Prostate gland (tissue), 2 donors: ENCODE results near the gene MRPL50. TPM values are rescaled to one million over a fixed set of nuclear protein-coding genes. Genes with fewer than 3 reads are reported as not detected.

Experiments used
- DNase-seq: peaks from one replicate; pipeline ENCODE4 v3.0.0-alpha.2; 2019; ENCODE audit warnings: low spot score
- H3K27ac ChIP-seq, 2 donors: fragments of 200-600 bp; sonication (generic); 2 replicates each; pipeline ENCODE4 v1.5.1; 2017 to 2019
- H3K27me3 ChIP-seq: fragments of 200-600 bp; sonication (generic); replicated peaks from 2 replicates; pipeline ENCODE4 v1.5.1; 2019; ENCODE audit not compliant: insufficient read depth
- H3K36me3 ChIP-seq, 2 donors: fragments of 200-600 bp; sonication (generic); 1 replicate in 1 of 2; 2 replicates in 1 of 2; pipeline versions ENCODE4 v1.5.1 to v1.8.1; 2017 to 2019
- H3K4me1 ChIP-seq: fragments of 200-600 bp; sonication (generic); replicated peaks from 2 replicates; pipeline ENCODE4 v1.5.1; 2019
- H3K4me3 ChIP-seq, 2 donors: fragments of 200-600 bp; sonication (generic); 2 replicates each; pipeline ENCODE4 v1.5.1; 2017 to 2019
- H3K9me3 ChIP-seq: fragments of 200-600 bp; sonication (generic); 2 replicates; pipeline ENCODE4 v1.5.1; 2017
- POLR2A ChIP-seq: fragments of 450-650 bp; IDR thresholded peaks from one replicate; pipeline ENCODE4 v1.6.1; 2016; ENCODE audit warnings: antibody characterized with exemption, mild to moderate bottlenecking
- POLR2AphosphoS5 ChIP-seq: sonication (generic); formaldehyde crosslinking; IDR thresholded peaks from one replicate; pipeline ENCODE4 v1.6.1; 2017; ENCODE audit warnings: antibody characterized with exemption
- WGBS: methylation state at CpG from one replicate; pipeline ENCODE4 v1.1.5; 2018; 5-methylcytosine and 5-hydroxymethylcytosine counted together
- intact Hi-C: fragments of 100-400 bp; cut with DNase I; formaldehyde crosslinking; loops from one replicate; pipeline ENCODE4 v1.14.2; 2022
- total RNA-seq, 2 donors: library from RNA; depleted of rRNA; stranded (reverse); fragments of >200 nt; gene quantifications; one replicate each; pipeline ENCODE4 v1.1.0, GENCODE V29; 2016
- TF ChIP-seq, protein P1 (sequence below), 4 experiments: fragments of 200-600 bp in 2 of 4; fragments of 450-650 bp in 2 of 4; sonication (generic) in 2 of 4; IDR thresholded peaks; 1 replicate in 3 of 4; 2 replicates in 1 of 4; pipeline ENCODE4 v1.5.1; 2016 to 2019; ENCODE audit warnings: antibody characterized with exemption in 4 of 4, mild to moderate bottlenecking in 2 of 4, moderate library complexity in 2 of 4

Gene MRPL50
- total RNA-seq, 2 donors from 2014 or later: 10.3 to 12.5 TPM

DNA sequence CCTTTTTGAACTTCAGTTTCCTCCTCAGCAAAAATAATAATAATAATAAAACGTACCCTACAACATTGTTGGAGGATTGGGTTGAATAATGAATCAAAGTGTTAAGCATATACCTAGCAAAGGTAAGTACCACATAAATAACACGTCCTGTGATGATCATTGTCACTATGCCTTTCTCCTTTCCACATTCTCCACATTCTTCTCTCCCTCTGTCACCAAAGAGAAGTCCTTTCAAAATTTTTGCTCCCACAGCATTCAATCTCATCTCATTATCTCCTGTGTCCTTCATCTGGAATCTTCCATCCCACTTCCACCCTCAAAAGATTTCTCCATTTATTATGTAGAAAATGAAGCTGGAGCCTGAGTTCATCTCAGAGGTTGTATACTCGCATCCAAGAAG, 44.3 kb upstream of the MRPL50 start:
- DNase-seq: no peak
- WGBS: 57% methylated on average over 3 of the region's 3 CpGs
- Histone ChIP-seq H3K27ac (no peak overlapping the region), H3K4me1 (no peaks in the 10 kb centered on the region), H3K36me3 (no peaks in the 10 kb centered on the region), H3K27me3 (no peaks in the 10 kb centered on the region), H3K4me3 (no peak overlapping the region), H3K9me3 (no peaks in the 10 kb centered on the region)
- TF ChIP-seq POLR2A (no peak), POLR2AphosphoS5 (no peak)
- TF ChIP-seq, protein P1, sequence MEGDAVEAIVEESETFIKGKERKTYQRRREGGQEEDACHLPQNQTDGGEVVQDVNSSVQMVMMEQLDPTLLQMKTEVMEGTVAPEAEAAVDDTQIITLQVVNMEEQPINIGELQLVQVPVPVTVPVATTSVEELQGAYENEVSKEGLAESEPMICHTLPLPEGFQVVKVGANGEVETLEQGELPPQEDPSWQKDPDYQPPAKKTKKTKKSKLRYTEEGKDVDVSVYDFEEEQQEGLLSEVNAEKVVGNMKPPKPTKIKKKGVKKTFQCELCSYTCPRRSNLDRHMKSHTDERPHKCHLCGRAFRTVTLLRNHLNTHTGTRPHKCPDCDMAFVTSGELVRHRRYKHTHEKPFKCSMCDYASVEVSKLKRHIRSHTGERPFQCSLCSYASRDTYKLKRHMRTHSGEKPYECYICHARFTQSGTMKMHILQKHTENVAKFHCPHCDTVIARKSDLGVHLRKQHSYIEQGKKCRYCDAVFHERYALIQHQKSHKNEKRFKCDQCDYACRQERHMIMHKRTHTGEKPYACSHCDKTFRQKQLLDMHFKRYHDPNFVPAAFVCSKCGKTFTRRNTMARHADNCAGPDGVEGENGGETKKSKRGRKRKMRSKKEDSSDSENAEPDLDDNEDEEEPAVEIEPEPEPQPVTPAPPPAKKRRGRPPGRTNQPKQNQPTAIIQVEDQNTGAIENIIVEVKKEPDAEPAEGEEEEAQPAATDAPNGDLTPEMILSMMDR (IDR thresholded peaks at IDR 0.05): no peak
- intact Hi-C loops: no loop called here

DNA sequence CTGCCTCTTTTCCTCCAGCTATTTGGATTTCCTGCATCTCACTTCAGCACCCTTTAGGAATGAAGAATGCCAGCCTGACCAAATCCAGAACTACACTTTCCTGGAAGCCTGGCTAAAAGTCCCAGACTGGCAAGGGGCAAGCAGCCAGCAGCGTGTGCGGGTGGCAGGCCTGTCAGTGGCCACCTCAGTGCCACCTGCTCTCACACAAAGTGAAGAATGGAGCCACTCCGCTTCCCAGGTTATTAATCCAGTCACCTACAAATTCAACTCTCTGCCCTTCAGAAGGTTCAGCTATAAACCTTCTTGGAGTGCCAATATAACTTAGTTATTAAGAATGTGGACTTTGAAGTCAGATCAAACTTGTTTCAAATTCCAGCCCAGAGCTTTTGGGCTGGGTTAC, 43.9 kb upstream of the MRPL50 start:
- H3K27ac ChIP-seq: no peak overlapping the region
- 91% methylated on average over 3 of the region's 3 CpGs for WGBS
- DNase-seq: no peak
- H3K36me3 ChIP-seq: no peaks in the 10 kb centered on the region
- TF ChIP-seq POLR2A (no peak), POLR2AphosphoS5 (no peak)
- TF ChIP-seq, protein P1 (IDR thresholded peaks at IDR 0.05): no peak
- no peaks in the 10 kb centered on the region for H3K4me1 ChIP-seq
- H3K4me3 ChIP-seq: no peak overlapping the region
- intact Hi-C loops: no loop called here
- no peaks in the 10 kb centered on the region for H3K9me3 ChIP-seq
- H3K27me3 ChIP-seq: no peaks in the 10 kb centered on the region

DNA sequence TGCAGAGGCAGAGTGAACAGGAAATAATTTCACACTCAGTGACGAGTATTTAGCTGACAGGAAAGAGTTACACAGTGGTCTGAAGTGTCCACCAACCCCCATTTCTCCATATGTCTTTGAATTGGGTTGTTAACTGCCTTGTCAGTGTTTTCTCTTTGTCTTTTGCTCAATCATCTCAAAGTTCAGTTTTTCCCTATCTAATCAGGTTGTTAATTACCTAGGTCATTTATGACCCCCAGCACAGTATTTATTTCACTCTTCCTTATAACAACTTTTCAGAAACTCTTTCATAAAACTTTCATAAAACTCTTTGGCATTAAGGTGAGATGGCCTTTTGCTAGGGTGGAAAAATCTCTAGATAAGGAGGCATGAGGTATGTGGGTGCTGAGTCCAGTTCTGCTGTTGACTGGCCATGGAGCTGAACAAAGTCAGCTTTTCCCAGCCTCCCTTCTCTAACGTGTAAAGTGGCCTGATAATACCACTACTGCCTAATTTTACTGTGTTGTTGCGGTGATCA, 42.4 kb upstream of the MRPL50 start:
- H3K27me3 ChIP-seq: no peaks in the 10 kb centered on the region
- no peak overlapping the region for H3K27ac ChIP-seq
- no peaks in the 10 kb centered on the region for H3K9me3 ChIP-seq
- TF ChIP-seq POLR2A (no peak), POLR2AphosphoS5 (no peak)
- TF ChIP-seq, protein P1 (IDR thresholded peaks at IDR 0.05): no peak
- WGBS: 61% methylated on average over 3 of the region's 3 CpGs
- H3K4me1 ChIP-seq: no peaks in the 10 kb centered on the region
- H3K36me3 ChIP-seq: no peaks in the 10 kb centered on the region
- no peak for DNase-seq
- intact Hi-C loops: no loop called here
- H3K4me3 ChIP-seq: no peak overlapping the region

DNA sequence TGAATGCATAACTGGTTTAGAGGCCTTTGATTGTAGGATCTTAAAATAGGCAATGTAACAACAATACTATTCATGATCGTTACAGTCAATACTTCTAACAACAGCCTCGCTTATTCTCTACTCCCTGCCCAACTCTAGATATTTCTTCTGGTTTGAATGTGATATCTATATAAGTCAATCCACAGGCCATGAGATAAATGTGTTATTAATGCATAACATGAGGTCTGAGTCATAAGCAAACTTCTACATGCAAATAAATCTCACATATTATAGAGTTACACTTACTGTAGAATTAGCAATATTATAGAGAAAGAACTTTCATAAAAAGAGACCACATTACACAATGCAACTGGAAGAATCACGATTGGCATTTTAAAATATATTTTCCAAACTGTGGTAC, 40.1 kb upstream of the MRPL50 start:
- WGBS: 82% methylated on average over 3 of the region's 3 CpGs
- DNase-seq: no peak
- no peaks in the 10 kb centered on the region for H3K27me3 ChIP-seq
- H3K27ac ChIP-seq: no peak overlapping the region
- H3K9me3 ChIP-seq: no peaks in the 10 kb centered on the region
- intact Hi-C loops: no loop called here
- H3K36me3 ChIP-seq: no peaks in the 10 kb centered on the region
- no peaks in the 10 kb centered on the region for H3K4me1 ChIP-seq
- H3K4me3 ChIP-seq: no peak overlapping the region
- TF ChIP-seq, protein P1 (IDR thresholded peaks at IDR 0.05): no peak
- TF ChIP-seq POLR2AphosphoS5: no peak
- TF ChIP-seq POLR2A: no peak

DNA sequence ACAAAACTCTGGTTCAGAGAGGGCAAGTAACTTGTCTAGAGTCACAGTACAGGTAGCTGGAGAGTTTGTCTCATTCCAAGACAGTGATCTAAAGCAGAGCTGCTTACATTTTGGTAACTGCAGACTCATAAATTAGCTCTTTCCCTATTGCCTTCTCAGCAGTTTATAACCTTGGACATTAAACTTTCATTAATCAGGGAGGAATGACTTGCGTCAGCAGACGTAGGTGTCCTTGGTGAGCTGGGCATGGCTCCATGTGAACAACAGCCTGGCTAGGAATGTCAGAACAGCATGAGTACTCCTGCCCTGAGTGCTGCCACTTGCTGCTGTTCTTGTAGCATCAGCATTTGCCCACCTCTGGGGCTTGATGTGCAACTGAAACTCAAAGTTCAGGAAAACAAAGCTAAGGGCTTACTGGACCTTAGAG, 39.4 kb upstream of the MRPL50 start:
- Histone ChIP-seq H3K27ac (no peak overlapping the region), H3K9me3 (no peaks in the 10 kb centered on the region), H3K4me1 (no peaks in the 10 kb centered on the region), H3K36me3 (no peaks in the 10 kb centered on the region), H3K27me3 (no peaks in the 10 kb centered on the region), H3K4me3 (no peak overlapping the region)
- WGBS: 18% methylated on average over 2 of the region's 2 CpGs
- no peak for DNase-seq
- no peak for TF ChIP-seq POLR2A
- TF ChIP-seq, protein P1 (IDR thresholded peaks at IDR 0.05): no peak
- TF ChIP-seq POLR2AphosphoS5: no peak
- intact Hi-C loops: no loop called here
